Measurements from ENCODE around the gene DOCK2.

DNA sequence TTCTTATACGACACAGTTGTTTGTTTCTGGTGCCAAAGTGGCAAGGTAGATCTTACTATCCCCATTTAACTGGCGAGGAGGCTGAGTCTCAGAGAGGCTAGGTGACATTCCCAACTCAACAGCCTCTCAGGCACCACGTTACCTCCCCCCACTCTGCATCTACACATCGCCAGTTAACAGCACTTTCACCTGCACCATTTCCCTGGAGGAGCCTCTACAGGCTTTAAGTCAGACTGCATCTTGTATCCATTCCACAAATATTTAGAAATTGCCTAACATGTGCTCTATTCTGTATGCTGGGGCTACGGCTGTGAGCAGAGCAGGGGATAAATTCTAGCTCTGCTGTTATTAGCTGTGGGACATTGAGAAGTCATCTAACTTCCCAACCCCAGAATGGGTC is 174.6 kb downstream of the DOCK2 start:
- TF ChIP-seq, protein P1, sequence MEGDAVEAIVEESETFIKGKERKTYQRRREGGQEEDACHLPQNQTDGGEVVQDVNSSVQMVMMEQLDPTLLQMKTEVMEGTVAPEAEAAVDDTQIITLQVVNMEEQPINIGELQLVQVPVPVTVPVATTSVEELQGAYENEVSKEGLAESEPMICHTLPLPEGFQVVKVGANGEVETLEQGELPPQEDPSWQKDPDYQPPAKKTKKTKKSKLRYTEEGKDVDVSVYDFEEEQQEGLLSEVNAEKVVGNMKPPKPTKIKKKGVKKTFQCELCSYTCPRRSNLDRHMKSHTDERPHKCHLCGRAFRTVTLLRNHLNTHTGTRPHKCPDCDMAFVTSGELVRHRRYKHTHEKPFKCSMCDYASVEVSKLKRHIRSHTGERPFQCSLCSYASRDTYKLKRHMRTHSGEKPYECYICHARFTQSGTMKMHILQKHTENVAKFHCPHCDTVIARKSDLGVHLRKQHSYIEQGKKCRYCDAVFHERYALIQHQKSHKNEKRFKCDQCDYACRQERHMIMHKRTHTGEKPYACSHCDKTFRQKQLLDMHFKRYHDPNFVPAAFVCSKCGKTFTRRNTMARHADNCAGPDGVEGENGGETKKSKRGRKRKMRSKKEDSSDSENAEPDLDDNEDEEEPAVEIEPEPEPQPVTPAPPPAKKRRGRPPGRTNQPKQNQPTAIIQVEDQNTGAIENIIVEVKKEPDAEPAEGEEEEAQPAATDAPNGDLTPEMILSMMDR (IDR thresholded peaks at IDR 0.05; ENCODE audit: insufficient read depth, low read length, poor library complexity, severe bottlenecking): no peak
- no peak for TF ChIP-seq EZH2phosphoT487 (conservative IDR thresholded peaks at IDR 0.05; ENCODE audit: low read length)
